Mammary epithelial cell (primary cell): ENCODE data around the gene PERM1.

ENCODE experiments used
- CTCF ChIP-seq, 2 donors: IDR thresholded peaks in 1 of 2; conservative IDR thresholded peaks in 1 of 2; 2 replicates each; pipeline ENCODE4 v1.5.1; 2011 to 2012; ENCODE audit warnings: inconsistent platforms in 2 of 2, low read length in 2 of 2, mild to moderate bottlenecking in 2 of 2, control low read depth in 1 of 2, low read depth in 1 of 2; ENCODE audit not compliant: insufficient read depth in 1 of 2; ENCODE audit errors: extremely low read depth in 1 of 2
- EZH2 ChIP-seq: IDR thresholded peaks from 2 replicates; pipeline ENCODE4 v1.6.1; 2012; ENCODE audit warnings: low read length, inconsistent platforms, borderline replicate concordance

GRCh38 chr1:984476-984814 lies 2.6 kb upstream of the PERM1 start:
- TF ChIP-seq CTCF (conservative IDR thresholded peaks at IDR 0.05 in 1 of 2, IDR thresholded peaks at IDR 0.05 in 1 of 2; ENCODE audit: extremely low read depth in 1 of 2, insufficient read depth in 1 of 2, low read depth in 1 of 2, low read length in 2 of 2) (no peak), EZH2 (no peak)
